ENCODE results near the gene CLEC19A. TPM values are rescaled to one million over a fixed set of nuclear protein-coding genes. Genes with fewer than 3 reads are reported as not detected.

The CLEC19A gene
- total RNA-seq, 1 donor from 2014 or later = 1.9 TPM

DNA sequence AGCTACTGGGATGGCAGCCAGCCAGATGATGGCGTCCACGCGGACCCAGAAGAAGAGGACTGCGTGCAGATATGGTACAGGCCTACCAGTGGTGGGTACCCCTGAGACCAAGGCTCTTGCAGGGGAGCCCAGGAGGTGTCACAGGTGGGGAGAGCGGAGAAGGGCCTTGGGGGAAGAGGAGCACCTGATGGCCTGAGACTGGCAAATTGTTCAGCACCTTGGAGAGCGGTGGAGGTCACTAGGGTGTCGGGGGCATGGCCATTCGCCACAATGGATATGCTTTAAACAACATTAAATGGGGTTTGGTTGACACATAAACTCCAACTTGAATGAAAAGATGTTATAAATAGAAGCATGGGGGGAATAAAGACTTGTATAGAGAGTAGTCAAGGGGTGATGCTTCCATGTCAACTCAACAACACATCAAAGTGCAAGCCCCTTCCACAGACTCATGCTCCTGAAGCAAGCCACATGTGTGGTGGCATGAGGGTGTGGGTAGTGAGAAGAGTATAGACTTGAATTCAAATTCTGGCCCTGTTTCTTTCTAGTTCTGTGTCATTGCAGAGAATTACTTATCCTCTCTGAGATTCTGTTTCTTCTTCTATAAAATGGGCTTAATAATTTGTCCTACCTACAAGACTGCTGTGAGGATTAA lies 22.2 kb downstream of the CLEC19A start:
- no peaks in the 10 kb centered on the region for H3K79me2 ChIP-seq (ENCODE audit: low read depth)
- H3K9me3 ChIP-seq (ENCODE audit: low read depth) = no peaks in the 10 kb centered on the region
- peaks cover 9% of the 10 kb centered on the region for H3F3A ChIP-seq (ENCODE audit: low read depth)
- no peak overlapping the region for H3K4me3 Mint-ChIP-seq
- no peak overlapping the region for H3K27ac Mint-ChIP-seq
- no peak overlapping the region for H2AFZ ChIP-seq (replicated peaks)
- TF ChIP-seq EZH2 (IDR thresholded peaks at IDR 0.05) = no peak
- no peak overlapping the region for H3K4me3 ChIP-seq
- no peaks in the 10 kb centered on the region for H3K27me3 ChIP-seq
- no peak overlapping the region for H3K9ac ChIP-seq
- peaks cover 8% of the 10 kb centered on the region for H3K27me3 Mint-ChIP-seq (ENCODE audit: insufficient read depth, low read depth)
- H3K36me3 ChIP-seq = no peaks in the 10 kb centered on the region
- H3K4me1 Mint-ChIP-seq = peaks cover 12% of the 10 kb centered on the region
- no peak overlapping the region for H3K4me2 ChIP-seq
- no peak overlapping the region for H3K27ac ChIP-seq
- H3K9me3 Mint-ChIP-seq = peaks cover 4% of the 10 kb centered on the region
- peak; percentile 82 for DNase-seq (ENCODE audit: low spot score)
- peaks cover 16% of the 10 kb centered on the region for H3K4me1 ChIP-seq
- H4K20me1 ChIP-seq (ENCODE audit: low read depth) = peaks cover 3% of the 10 kb centered on the region
- no peaks in the 10 kb centered on the region for H3K36me3 Mint-ChIP-seq

DNA sequence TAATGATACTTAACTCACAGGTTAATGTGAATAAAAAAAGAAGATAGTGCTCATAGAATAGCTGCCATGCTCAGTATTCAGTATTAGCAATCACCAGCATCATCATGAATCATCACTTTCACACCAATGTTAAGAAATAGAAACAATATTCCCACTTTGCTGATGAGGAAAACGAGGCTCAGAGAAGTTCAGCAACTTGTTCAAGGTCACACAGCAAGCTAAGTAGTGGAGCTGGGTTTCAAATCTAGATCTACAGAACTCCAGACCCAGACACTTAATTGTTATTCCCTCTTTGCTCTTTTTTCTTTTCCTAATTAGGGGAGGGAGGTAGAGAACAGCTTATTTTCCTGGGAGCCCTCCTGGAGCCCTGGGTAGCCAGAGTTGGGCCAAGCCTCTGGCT lies 22.9 kb downstream of the CLEC19A start:
- H3K27ac Mint-ChIP-seq = no peak overlapping the region
- H3K9me3 ChIP-seq (ENCODE audit: low read depth) = no peaks in the 10 kb centered on the region
- peaks cover 3% of the 10 kb centered on the region for H4K20me1 ChIP-seq (ENCODE audit: low read depth)
- no peak overlapping the region for H3K27ac ChIP-seq
- H3K36me3 Mint-ChIP-seq = no peaks in the 10 kb centered on the region
- no peak overlapping the region for H3K4me3 ChIP-seq
- no peaks in the 10 kb centered on the region for H3K79me2 ChIP-seq (ENCODE audit: low read depth)
- H3K36me3 ChIP-seq = no peaks in the 10 kb centered on the region
- H3K27me3 ChIP-seq = no peaks in the 10 kb centered on the region
- TF ChIP-seq EZH2phosphoT487 (IDR thresholded peaks at IDR 0.05) (no peak), EZH2 (IDR thresholded peaks at IDR 0.05) (no peak)
- TF ChIP-seq, protein P1, sequence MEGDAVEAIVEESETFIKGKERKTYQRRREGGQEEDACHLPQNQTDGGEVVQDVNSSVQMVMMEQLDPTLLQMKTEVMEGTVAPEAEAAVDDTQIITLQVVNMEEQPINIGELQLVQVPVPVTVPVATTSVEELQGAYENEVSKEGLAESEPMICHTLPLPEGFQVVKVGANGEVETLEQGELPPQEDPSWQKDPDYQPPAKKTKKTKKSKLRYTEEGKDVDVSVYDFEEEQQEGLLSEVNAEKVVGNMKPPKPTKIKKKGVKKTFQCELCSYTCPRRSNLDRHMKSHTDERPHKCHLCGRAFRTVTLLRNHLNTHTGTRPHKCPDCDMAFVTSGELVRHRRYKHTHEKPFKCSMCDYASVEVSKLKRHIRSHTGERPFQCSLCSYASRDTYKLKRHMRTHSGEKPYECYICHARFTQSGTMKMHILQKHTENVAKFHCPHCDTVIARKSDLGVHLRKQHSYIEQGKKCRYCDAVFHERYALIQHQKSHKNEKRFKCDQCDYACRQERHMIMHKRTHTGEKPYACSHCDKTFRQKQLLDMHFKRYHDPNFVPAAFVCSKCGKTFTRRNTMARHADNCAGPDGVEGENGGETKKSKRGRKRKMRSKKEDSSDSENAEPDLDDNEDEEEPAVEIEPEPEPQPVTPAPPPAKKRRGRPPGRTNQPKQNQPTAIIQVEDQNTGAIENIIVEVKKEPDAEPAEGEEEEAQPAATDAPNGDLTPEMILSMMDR (IDR thresholded peaks at IDR 0.05) = no peak
- H3F3A ChIP-seq (ENCODE audit: low read depth) = peaks cover 9% of the 10 kb centered on the region
- peaks cover 16% of the 10 kb centered on the region for H3K4me1 ChIP-seq
- no peak for DNase-seq (ENCODE audit: low spot score)
- no peak overlapping the region for H3K9ac ChIP-seq
- H3K4me1 Mint-ChIP-seq = peaks cover 12% of the 10 kb centered on the region
- H3K27me3 Mint-ChIP-seq (ENCODE audit: insufficient read depth, low read depth) = peaks cover 8% of the 10 kb centered on the region
- no peak overlapping the region for H3K4me3 Mint-ChIP-seq
- H2AFZ ChIP-seq (replicated peaks) = no peak overlapping the region
- no peak overlapping the region for H3K4me2 ChIP-seq
- peaks cover 6% of the 10 kb centered on the region for H3K9me3 Mint-ChIP-seq

DNA sequence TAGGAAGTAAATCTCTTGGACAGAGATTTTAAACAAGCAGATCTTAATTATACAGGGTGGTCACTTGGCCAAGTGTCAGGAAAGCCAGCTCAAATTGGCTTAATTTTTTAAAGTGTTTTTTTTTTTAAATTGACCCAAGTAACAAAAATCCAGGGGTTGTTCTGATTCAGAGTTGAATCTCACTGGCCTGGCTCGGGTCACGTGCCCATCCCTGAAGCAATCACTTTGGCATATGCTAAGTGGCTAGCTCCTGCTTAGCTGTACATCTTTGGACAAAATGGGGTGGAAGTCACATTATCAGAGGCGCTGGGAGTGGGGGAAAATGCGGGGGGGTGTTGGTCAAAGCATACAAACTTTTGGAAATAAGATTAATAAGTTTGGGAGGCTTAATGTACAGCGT lies 23.6 kb downstream of the CLEC19A start:
- Histone ChIP-seq H3K9me3 (ENCODE audit: low read depth) (no peaks in the 10 kb centered on the region), H3F3A (ENCODE audit: low read depth) (peaks cover 9% of the 10 kb centered on the region), H3K27me3 (no peaks in the 10 kb centered on the region), H3K27ac (no peak overlapping the region), H2AFZ (replicated peaks) (no peak overlapping the region), H4K20me1 (ENCODE audit: low read depth) (peaks cover 3% of the 10 kb centered on the region), H3K4me2 (no peak overlapping the region), H3K4me3 (no peak overlapping the region), H3K9ac (no peak overlapping the region), H3K36me3 (no peaks in the 10 kb centered on the region), H3K79me2 (ENCODE audit: low read depth) (no peaks in the 10 kb centered on the region), H3K4me1 (peaks cover 16% of the 10 kb centered on the region)
- Mint-ChIP-seq H3K36me3 (no peaks in the 10 kb centered on the region), H3K4me1 (peaks cover 8% of the 10 kb centered on the region), H3K27me3 (ENCODE audit: insufficient read depth, low read depth) (peaks cover 8% of the 10 kb centered on the region), H3K4me3 (no peak overlapping the region), H3K9me3 (peaks cover 6% of the 10 kb centered on the region), H3K27ac (no peak overlapping the region)
- TF ChIP-seq, protein P1 (IDR thresholded peaks at IDR 0.05) = no peak
- TF ChIP-seq EZH2 (IDR thresholded peaks at IDR 0.05) (no peak), EZH2phosphoT487 (IDR thresholded peaks at IDR 0.05) (no peak)
- no peak for DNase-seq (ENCODE audit: low spot score)

DNA sequence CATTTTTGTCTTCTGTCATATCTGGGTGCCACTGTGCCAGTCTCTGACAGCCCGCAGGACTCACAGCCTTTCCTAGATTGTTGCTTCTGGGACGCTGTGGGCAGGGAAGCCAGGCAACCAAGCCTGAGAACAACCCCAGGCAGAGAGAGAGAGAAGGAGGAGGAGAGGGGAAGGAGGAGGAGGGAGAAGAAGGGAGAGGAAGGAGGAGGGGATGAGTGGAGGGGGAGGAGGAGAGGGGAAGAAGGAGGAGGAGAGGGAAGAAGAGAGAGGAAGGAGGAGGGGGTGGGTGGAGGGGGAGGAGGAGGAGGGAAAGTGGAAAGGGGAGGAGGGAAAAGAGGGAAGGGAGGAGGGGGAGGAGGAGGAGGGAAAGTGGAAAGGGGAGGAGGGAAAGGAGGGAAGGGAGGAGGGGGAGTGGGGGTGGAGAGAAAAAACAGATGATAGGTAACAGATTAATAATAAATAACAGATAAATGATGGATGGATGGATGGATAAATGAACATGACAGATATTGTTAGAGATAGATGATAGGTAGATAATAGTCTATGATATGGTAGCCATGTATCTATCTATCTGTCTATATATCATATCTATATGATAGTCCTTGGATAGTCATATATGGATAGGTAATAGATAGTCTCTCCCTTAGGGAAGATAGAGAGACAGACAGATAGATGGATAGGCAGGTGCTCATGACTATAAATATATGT lies 29.3 kb downstream of the CLEC19A start:
- H3K27ac Mint-ChIP-seq = no peak overlapping the region
- peaks cover 6% of the 10 kb centered on the region for H3K9me3 Mint-ChIP-seq
- Histone ChIP-seq H3K4me1 (peaks cover 19% of the 10 kb centered on the region), H3F3A (ENCODE audit: low read depth) (no peaks in the 10 kb centered on the region), H3K9ac (no peak overlapping the region), H3K79me2 (ENCODE audit: low read depth) (no peaks in the 10 kb centered on the region), H3K4me3 (no peak overlapping the region), H3K9me3 (ENCODE audit: low read depth) (no peaks in the 10 kb centered on the region), H2AFZ (replicated peaks) (no peak overlapping the region), H3K36me3 (no peaks in the 10 kb centered on the region), H4K20me1 (ENCODE audit: low read depth) (no peaks in the 10 kb centered on the region), H3K27me3 (no peaks in the 10 kb centered on the region), H3K27ac (no peak overlapping the region), H3K4me2 (no peak overlapping the region)
- H3K27me3 Mint-ChIP-seq (ENCODE audit: insufficient read depth, low read depth) = peaks cover 4% of the 10 kb centered on the region
- H3K4me3 Mint-ChIP-seq = no peak overlapping the region
- no peaks in the 10 kb centered on the region for H3K36me3 Mint-ChIP-seq
- TF ChIP-seq, protein P1 (IDR thresholded peaks at IDR 0.05) = no peak
- TF ChIP-seq EZH2 (IDR thresholded peaks at IDR 0.05) = no peak
- TF ChIP-seq EZH2phosphoT487 (IDR thresholded peaks at IDR 0.05) = no peak
- H3K4me1 Mint-ChIP-seq = peaks cover 12% of the 10 kb centered on the region
- no peak for DNase-seq (ENCODE audit: low spot score)
